Activated CD4-positive, alpha-beta T cell treated with anti-CD3 and anti-CD28 coated beads, Interleukin-2, amount 10 ng/mL, durations not matched to agents 24 days and 14 days (primary cell): ENCODE results near the gene SLC6A19. TPM values are rescaled to one million over a fixed set of nuclear protein-coding genes. Genes with fewer than 3 reads are reported as not detected.
"Not testable (repeated sequence)": the region's sequence is repeated elsewhere in the genome, so short reads cannot be mapped to it uniquely, and the experiment has no call there.

Experiments used
- DNase-seq: peaks from one replicate; pipeline ENCODE4 v3.0.0; 2022
- H3K27ac Mint-ChIP-seq: one replicate; pipeline ENCODE4 v1.8.0; 2022; ENCODE audit warnings: mild to moderate bottlenecking, mixed read lengths
- H3K27me3 Mint-ChIP-seq: one replicate; pipeline ENCODE4 v1.8.0; 2022; ENCODE audit warnings: mixed read lengths
- H3K36me3 Mint-ChIP-seq: one replicate; pipeline ENCODE4 v1.8.0; 2022; ENCODE audit warnings: low read depth, mild to moderate bottlenecking, mixed read lengths
- H3K4me1 Mint-ChIP-seq: one replicate; pipeline ENCODE4 v1.8.0; 2021; ENCODE audit warnings: mixed read lengths
- H3K4me3 Mint-ChIP-seq: one replicate; pipeline ENCODE4 v1.8.0; 2022; ENCODE audit warnings: mild to moderate bottlenecking, moderate library complexity, mixed read lengths
- H3K9me3 Mint-ChIP-seq: one replicate; pipeline ENCODE4 v1.8.0; 2021; ENCODE audit warnings: mixed read lengths
- intact Hi-C: fragments of 100-400 bp; cut with micrococcal nuclease; formaldehyde crosslinking; loops from one replicate; pipeline ENCODE4 v1.15.1; 2023
- total RNA-seq: library from RNA; stranded (reverse); gene quantifications from 2 replicates; pipeline ENCODE4 v1.2.3, GENCODE V29; 2022

Gene SLC6A19
- total RNA-seq, 1 donor from 2014 or later, result not detected

DNA sequence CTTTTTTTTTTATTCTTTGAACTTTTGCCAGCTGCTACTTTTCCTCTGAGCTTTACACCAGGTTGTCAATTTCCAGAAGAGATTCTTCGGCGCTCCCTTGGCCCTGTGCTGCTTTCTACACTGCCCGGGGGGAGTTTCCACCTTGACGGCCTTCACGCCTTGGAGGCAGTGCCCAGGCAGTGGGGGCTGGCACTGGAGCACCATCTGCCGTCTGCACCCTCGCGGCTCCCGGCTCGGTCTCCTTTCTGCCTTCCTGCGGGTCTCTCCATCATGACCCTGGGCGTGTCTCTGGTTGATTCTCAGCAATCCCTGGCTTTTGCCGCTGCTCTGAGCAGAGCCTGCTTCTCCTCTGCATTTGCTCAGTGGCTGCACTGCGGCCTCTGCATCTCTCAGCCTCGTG lies 26.7 kb downstream of the SLC6A19 start:
- Mint-ChIP-seq H3K27ac (no peak overlapping the region), H3K4me1 (peaks cover 5% of the 10 kb centered on the region), H3K36me3 (no peaks in the 10 kb centered on the region), H3K27me3 (peaks cover 4% of the 10 kb centered on the region), H3K4me3 (no peak overlapping the region), H3K9me3 (no peaks in the 10 kb centered on the region)
- intact Hi-C loops, result no loop called here
- DNase-seq, result no peak

DNA sequence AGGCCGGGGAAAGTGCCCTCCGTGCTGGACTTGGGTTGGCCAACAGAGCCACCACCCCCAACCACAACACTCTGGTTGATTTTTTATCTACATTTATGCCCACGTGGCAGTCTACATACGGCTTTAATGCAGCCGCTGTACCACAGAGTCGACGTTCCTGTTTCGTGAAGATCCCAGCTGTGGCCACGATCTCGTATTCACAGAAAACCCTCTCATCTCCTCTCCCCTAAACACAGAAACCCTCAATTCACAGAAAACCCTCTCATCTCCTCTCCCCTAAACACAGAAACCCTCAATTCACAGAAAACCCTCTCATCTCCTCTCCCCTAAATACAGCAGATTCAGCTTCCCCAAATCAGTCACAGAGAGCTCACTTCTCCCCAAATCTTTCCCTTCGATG lies 27.6 kb downstream of the SLC6A19 start:
- H3K36me3 Mint-ChIP-seq, H3K27me3 Mint-ChIP-seq, DNase-seq, H3K9me3 Mint-ChIP-seq, H3K4me1 Mint-ChIP-seq, intact Hi-C loops, H3K27ac Mint-ChIP-seq, H3K4me3 Mint-ChIP-seq: not testable (repeated sequence)

DNA sequence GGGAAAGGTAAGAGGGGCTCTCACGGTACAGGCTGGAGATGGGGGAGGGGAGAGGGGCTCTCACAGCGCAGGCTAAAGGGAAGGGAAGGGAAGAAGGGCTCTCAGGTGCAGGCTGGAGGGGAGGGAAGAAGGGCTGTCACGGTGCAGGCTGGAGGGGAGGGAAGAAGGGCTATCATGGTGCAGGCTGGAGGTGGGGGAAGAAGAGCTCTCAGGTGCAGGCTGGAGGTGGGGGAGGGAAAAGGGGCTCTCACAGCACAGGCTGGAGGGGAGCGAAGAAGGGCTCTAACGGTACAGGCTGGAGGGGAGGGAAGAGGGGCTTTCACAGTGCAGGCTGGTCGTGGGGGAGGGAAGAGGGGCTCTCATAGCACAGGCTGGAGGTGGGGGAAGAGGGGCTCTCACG lies 28.4 kb downstream of the SLC6A19 start:
- no peak for DNase-seq
- Mint-ChIP-seq H3K36me3 (no peaks in the 10 kb centered on the region), H3K4me1 (peaks cover 5% of the 10 kb centered on the region), H3K9me3 (no peaks in the 10 kb centered on the region), H3K27ac (no peak overlapping the region), H3K4me3 (no peak overlapping the region), H3K27me3 (peaks cover 4% of the 10 kb centered on the region)
- intact Hi-C loops, result no loop called here

DNA sequence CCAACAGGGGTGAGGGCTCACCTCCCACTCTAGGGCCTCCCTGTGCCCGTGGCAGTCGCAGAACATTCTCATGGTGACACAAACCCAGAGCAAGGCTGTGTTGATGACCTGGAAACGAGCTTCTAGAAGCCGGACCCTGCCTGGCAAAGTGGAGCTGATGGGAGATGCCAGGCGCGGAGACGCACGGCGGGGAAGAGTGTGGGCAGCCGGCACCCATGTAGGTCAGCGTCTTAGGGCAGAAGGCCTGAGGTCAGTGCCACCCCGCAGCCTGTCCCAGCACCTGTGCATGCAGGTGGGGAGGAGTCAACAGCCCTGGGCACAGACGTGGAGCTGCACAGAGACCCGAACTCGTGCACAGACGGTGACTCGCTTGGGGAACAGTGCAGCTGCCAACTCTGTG lies 29.2 kb downstream of the SLC6A19 start:
- peaks cover 5% of the 10 kb centered on the region for H3K4me1 Mint-ChIP-seq
- no peak overlapping the region for H3K4me3 Mint-ChIP-seq
- intact Hi-C loops, result no loop called here
- no peaks in the 10 kb centered on the region for H3K9me3 Mint-ChIP-seq
- DNase-seq, result no peak
- no peaks in the 10 kb centered on the region for H3K36me3 Mint-ChIP-seq
- H3K27ac Mint-ChIP-seq, result no peak overlapping the region
- peaks cover 4% of the 10 kb centered on the region for H3K27me3 Mint-ChIP-seq

DNA sequence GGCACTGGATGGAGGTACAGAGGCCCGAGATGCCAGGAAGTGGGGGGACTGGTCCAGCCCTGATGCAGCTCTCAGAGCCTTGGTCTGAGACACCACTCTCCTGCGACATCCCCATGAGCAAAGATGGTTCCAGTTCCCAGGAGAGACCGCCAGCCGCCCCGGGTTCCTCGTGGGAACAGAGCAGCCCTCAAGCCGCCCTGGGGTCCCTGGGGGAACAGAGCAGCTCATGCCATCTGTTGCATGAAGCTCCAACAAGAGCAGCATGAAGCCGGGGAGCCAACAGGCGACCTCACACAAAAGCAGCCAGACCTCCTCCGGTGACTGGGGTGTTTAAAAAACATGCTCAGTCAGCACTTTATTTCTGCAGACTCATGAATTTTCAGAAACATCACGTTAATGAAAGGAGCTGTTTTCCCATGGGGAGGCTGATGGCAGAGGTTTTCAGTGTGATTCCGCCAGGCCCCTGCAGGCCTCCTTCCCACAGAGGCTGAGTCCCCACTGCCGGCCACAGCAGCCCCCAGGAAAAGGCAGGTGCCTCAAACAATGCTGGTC lies 30.0 kb downstream of the SLC6A19 start:
- Mint-ChIP-seq H3K4me1 (peaks cover 5% of the 10 kb centered on the region), H3K36me3 (no peaks in the 10 kb centered on the region), H3K9me3 (peaks cover 4% of the 10 kb centered on the region), H3K4me3 (no peak overlapping the region), H3K27ac (no peak overlapping the region), H3K27me3 (peaks cover 6% of the 10 kb centered on the region)
- intact Hi-C loops, result no loop called here
- no peak for DNase-seq

DNA sequence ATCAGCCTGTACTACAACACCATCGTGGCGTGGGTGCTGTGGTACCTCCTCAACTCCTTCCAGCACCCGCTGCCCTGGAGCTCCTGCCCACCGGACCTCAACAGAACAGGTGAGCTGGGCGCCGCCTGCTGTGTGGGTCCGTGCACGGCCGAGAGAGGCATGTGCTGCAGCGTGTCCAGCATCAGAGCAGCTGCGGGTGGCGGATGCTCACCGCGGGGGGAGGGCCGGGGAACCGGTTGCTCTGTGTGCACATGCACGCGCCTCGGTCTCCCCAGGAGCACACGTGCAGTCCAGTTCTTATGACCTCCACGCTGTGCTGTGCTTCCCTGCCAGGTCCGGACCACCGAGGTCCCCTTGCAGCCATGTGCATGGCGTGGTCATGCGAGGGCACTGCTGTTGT lies 31.4 kb downstream of the SLC6A19 start:
- H3K4me1 Mint-ChIP-seq, result peaks cover 5% of the 10 kb centered on the region
- DNase-seq, result no peak
- peaks cover 4% of the 10 kb centered on the region for H3K9me3 Mint-ChIP-seq
- H3K36me3 Mint-ChIP-seq, result no peaks in the 10 kb centered on the region
- H3K27me3 Mint-ChIP-seq, result peaks cover 6% of the 10 kb centered on the region
- intact Hi-C loops, result no loop called here
- H3K27ac Mint-ChIP-seq, result no peak overlapping the region
- H3K4me3 Mint-ChIP-seq, result no peak overlapping the region

DNA sequence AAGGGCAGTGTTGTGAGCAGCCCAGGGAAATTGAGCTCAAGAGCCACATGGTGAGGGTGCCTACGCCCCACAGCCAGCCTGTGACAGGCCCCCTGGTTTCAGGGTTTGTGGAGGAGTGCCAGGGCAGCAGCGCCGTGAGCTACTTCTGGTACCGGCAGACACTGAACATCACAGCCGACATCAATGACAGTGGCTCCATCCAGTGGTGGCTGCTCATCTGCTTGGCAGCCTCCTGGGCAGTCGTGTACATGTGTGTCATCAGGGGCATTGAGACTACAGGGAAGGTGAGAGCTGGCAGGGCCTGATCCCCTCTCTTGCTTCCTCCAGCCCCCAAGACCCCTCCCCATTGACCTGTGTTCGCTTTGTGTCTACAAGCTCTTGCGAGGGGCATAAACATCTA lies 34.0 kb downstream of the SLC6A19 start:
- DNase-seq, result no peak
- H3K4me3 Mint-ChIP-seq, result no peak overlapping the region
- H3K9me3 Mint-ChIP-seq, result peaks cover 4% of the 10 kb centered on the region
- H3K27me3 Mint-ChIP-seq, result peaks cover 3% of the 10 kb centered on the region
- intact Hi-C loops, result no loop called here
- no peaks in the 10 kb centered on the region for H3K36me3 Mint-ChIP-seq
- H3K27ac Mint-ChIP-seq, result no peak overlapping the region
- H3K4me1 Mint-ChIP-seq, result no peaks in the 10 kb centered on the region

DNA sequence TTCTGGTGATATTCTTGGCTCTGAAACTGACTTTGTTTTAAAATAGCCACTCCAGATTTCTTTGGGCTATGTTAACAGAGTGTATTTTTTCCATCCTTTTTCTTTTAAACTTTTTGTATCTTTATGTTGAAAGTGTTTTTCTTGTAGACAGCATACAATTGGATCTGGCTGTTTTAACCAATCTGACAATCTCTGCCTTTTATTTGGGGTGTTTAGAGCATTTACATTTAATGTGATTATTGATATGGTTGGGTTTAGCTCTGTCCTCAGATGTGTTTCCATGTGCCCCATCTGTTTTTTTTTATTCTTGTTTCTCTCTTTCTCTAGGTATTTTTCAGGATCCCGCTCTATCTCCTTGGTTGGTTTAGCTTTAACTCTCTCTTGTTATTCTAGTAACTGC lies 34.4 kb downstream of the SLC6A19 start:
- Mint-ChIP-seq H3K4me3 (no peak overlapping the region), H3K27ac (no peak overlapping the region), H3K4me1 (no peaks in the 10 kb centered on the region), H3K36me3 (no peaks in the 10 kb centered on the region), H3K9me3 (peaks cover 4% of the 10 kb centered on the region), H3K27me3 (peaks cover 3% of the 10 kb centered on the region)
- no peak for DNase-seq
- intact Hi-C loops, result no loop called here

DNA sequence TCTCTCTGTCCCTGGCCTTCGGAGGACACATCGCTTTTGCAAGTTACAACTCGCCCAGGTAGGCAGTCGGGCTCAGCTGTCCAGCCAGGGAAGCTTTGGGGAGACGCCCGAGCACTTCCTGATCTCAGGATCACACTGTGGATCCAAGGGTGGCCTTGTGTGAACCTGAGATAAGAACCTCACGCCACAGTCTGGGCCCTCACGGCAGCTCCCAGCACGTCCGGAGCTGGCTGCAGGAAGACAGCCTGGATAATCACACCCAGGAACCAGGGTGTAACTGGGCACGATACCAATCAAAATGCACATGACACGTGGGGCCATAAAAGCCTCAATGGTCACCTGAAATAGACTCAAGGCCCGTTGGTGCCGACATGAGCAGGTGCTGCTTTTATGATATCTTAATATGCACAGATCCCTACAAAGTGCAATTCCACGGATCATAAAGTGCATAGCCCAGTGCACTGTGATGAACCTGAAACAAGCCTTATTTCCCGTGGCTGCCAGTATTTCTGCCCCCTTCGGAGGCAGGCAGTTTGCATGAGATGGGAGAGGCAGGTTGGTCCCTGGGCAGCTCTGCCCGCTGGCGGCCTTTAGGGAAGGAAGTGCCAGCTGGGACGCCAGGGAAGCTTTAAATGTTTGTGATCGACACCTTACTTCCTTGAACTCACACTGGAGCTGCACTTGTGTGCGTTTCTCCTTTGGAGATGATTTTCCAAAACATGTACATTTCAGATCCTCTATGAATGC lies 38.3 kb downstream of the SLC6A19 start:
- peaks cover 4% of the 10 kb centered on the region for H3K9me3 Mint-ChIP-seq
- intact Hi-C loops, result no loop called here
- H3K27ac Mint-ChIP-seq, result no peak overlapping the region

DNA sequence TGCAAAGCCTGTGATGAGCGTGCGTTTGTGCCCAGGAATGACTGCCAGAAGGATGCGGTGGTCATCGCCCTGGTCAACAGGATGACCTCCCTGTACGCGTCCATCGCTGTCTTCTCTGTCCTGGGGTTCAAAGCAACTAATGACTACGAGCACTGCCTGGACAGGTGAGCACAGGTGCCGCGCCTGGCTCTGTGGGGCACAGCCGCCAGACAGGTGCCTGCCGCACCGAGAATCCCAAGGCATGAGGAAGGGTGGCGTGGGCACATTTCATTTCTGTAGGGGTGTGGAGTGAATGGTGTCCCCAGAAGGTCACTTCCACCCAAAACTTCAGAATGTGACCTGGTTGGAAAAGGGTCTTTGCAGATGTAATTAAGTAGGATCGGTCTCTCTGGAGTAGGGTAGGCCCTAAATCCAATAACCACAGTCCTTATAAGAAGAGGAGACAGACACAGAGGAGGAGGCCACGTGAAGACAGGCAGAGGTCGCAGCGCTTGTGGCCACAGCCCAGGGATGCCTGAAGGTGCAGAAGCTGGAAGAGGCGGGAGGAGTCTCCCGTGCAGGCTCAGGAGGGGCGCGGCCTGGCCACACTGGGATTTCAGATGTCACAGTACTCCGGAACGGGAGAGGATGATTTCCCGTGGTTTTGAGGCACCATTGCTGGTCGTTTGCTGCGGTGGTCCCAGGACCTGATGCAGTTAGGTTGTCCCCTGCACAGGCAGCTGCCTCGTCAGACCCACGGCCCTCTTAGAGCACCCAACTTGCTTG lies 39.3 kb downstream of the SLC6A19 start:
- Mint-ChIP-seq H3K4me1 (no peaks in the 10 kb centered on the region), H3K27me3 (peaks cover 3% of the 10 kb centered on the region), H3K27ac (no peak overlapping the region), H3K36me3 (no peaks in the 10 kb centered on the region), H3K4me3 (no peak overlapping the region), H3K9me3 (peaks cover 4% of the 10 kb centered on the region)
- intact Hi-C loops, result no loop called here
- no peak for DNase-seq

More for the DNA sequence above, 38.3 kb downstream of the SLC6A19 start:
- Mint-ChIP-seq H3K36me3 (no peaks in the 10 kb centered on the region), H3K4me3 (no peak overlapping the region), H3K27me3 (peaks cover 3% of the 10 kb centered on the region), H3K4me1 (no peaks in the 10 kb centered on the region)
- no peak for DNase-seq

DNA sequence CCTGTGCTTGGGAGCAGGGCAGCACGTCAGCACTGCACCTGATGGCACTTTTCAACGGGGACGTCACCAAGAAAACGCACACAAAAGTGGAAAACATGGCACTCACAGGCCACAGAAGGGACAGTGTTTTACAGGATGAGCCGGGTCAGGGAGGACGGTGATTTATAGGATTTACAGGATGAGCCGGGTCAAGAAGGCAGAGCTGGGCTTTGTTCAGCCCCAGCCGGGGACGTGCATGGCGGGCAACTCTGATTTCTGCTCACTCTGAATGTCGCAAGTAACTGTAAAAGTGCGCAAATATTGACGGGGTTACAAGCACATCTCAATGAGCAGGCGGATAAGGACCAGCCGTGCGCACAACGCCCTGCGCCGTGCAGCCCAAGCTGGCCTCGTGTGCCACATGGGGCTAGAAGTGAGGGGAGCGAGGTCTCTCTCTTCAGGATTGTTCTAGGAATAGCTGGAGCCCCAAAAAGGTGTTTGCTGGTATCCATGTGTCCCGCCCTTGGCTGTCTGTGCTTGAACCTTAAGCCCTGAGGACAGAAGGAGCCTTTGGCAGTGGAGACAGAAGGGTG lies 40.2 kb downstream of the SLC6A19 start:
- H3K27ac Mint-ChIP-seq, result no peak overlapping the region
- intact Hi-C loops, result no loop called here
- H3K36me3 Mint-ChIP-seq, result no peaks in the 10 kb centered on the region
- no peaks in the 10 kb centered on the region for H3K4me1 Mint-ChIP-seq
- no peak for DNase-seq
- H3K27me3 Mint-ChIP-seq, result no peaks in the 10 kb centered on the region
- no peaks in the 10 kb centered on the region for H3K9me3 Mint-ChIP-seq
- no peak overlapping the region for H3K4me3 Mint-ChIP-seq

DNA sequence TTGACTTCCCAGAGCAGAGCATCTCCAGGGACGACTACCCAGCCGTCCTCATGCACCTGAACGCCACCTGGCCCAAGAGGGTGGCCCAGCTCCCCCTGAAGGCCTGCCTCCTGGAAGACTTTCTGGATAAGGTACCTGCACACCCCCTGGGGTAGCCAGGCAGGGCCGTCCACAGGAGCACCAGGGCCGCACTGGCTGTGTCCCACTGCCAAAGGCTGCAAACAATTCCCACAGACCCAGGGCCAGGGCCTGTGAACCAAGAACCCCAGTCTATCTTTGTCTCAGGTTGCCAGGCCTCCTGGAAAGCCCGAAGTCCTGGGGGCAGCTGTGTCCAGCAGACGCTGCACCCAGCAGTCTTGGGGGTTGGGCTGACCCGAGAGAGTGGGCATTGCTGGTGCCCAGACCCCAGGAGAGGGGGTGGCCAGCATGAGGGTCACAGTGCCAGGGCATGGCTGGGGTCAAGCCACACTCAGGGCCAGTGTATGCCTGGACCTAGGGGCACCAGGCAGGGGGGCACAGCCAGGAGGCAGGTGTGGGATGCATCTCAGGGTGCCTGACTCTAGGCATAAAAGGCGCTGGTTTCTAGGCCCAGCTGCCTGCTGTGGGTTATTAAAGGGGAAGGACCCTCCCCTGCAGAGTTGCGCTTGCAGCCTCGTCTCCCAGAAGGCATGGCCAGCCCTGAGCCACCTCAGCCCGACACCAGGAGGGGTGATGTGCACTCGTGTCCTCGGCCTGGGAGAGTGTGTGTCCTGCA lies 41.5 kb downstream of the SLC6A19 start:
- Mint-ChIP-seq H3K4me3 (no peak overlapping the region), H3K27me3 (peaks cover 6% of the 10 kb centered on the region), H3K9me3 (no peaks in the 10 kb centered on the region), H3K36me3 (no peaks in the 10 kb centered on the region), H3K27ac (no peak overlapping the region), H3K4me1 (no peaks in the 10 kb centered on the region)
- DNase-seq, result no peak
- intact Hi-C loops, result no loop called here

DNA sequence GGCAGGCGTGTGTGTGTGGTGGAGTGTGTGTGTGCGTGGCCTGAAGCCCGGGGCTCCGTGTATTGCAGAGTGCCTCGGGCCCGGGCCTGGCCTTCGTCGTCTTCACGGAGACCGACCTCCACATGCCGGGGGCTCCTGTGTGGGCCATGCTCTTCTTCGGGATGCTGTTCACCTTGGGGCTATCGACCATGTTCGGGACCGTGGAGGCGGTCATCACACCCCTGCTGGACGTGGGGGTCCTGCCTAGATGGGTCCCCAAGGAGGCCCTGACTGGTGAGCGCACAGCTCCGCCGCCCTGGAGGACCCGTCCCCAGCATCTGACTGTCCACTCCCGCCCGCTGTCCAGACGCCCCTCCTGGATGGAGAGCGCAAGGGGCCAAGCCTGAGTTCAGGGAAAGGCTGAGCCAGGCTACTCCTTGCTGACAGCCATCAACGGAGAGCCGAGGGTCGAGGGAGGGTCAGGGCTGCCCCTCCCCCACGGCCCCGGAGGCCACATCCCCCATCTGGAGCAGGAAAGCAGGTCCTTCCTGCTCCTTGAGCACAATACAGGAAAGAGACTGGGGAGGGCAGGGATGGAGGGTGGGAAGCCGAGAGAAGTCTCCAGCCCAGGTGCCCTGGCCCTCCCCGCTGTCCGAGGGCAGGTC lies 42.2 kb downstream of the SLC6A19 start:
- Mint-ChIP-seq H3K9me3 (no peaks in the 10 kb centered on the region), H3K4me3 (no peak overlapping the region), H3K27me3 (peaks cover 6% of the 10 kb centered on the region), H3K27ac (no peak overlapping the region), H3K4me1 (no peaks in the 10 kb centered on the region), H3K36me3 (no peaks in the 10 kb centered on the region)
- DNase-seq, result no peak
- intact Hi-C loops, result no loop called here
